Pancreas (tissue), 10 donors: ENCODE data around the gene NPRL2. TPM values are rescaled to one million over a fixed set of nuclear protein-coding genes. Genes with fewer than 3 reads are reported as not detected.

Source experiments
- ATAC-seq, 4 donors: fragments of 200-7000 bp; cut with Tn5 transposase; one replicate each; pipeline versions ENCODE4 v1.8.0 to v1.9.1; 2020; ENCODE audit warnings: mild to moderate bottlenecking in 4 of 4, moderate library complexity in 4 of 4
- DNase-seq, 6 donors: peaks; one replicate each; pipeline ENCODE4 v3.0.0-alpha.2; 2020
- FAIRE-seq: peaks from 2 replicates; lab custom pipeline; 2012; peaks lifted over from hg19 to GRCh38; lab: Jason Lieb, UNC
- H3K27ac ChIP-seq, 4 donors: fragments of 200-600 bp; sonication (generic); 1 replicate in 3 of 4; 2 replicates in 1 of 4; pipeline versions ENCODE4 v1.5.0 to v1.8.0; 2020
- H3K27me3 ChIP-seq, 4 donors: fragments of 200-600 bp; one replicate each; pipeline ENCODE4 v1.8.0; 2021
- H3K36me3 ChIP-seq, 3 donors: fragments of 200-600 bp; sonication (generic) in 1 of 3; one replicate each; pipeline versions ENCODE4 v1.5.0 to v1.8.0; 2020 to 2021
- H3K4me1 ChIP-seq, 3 donors: fragments of 200-600 bp; one replicate each; pipeline ENCODE4 v1.8.0; 2021
- H3K4me3 ChIP-seq, 4 donors: fragments of 200-600 bp; sonication (generic) in 2 of 4; one replicate each; pipeline versions ENCODE4 v1.5.0 to v1.8.0; 2020 to 2021
- H3K9me3 ChIP-seq, 4 donors: fragments of 200-600 bp; one replicate each; pipeline ENCODE4 v1.8.0; 2021
- WGBS, 2 donors: extraction: QIAGEN DNeasy Blood & Tissue Kit; methylation state at CpG; one replicate each; pipeline ENCODE4 v1.1.7; 2013; 5-methylcytosine and 5-hydroxymethylcytosine counted together
- intact Hi-C, 3 donors: fragments of 100-400 bp; cut with DNase I; formaldehyde crosslinking; loops; one replicate each; pipeline versions ENCODE4 v1.11.1 to v1.14.2; 2022
- polyA plus RNA-seq, 2 donors: library from polyadenylated mRNA; stranded (reverse); fragments of 200-250 nt; gene quantifications; one replicate each; pipeline ENCODE4 v1.2.3, GENCODE V29; 2013
- total RNA-seq, 6 donors: library from RNA; stranded (reverse); fragmentation: NEBNext Ultra II Directional in 4 of 6; extraction: Animal tissue kit (Norgen Biotek cat#: 25700) in 4 of 6; gene quantifications; one replicate each; pipeline versions ENCODE4 v1.2.1 to v1.2.4, GENCODE V29; 2021 to 2023
- TF ChIP-seq, protein P1 (sequence below), 4 donors: fragments of 200-600 bp; sonication (generic) in 3 of 4; IDR thresholded peaks; one replicate each; pipeline versions ENCODE4 v1.5.0 to v1.8.0; 2021; ENCODE audit warnings: antibody characterized with exemption in 4 of 4
- donor health status: healthy with polysubstance abuse.
- donor health status: DM: no; HTN: no; CAD: no; lungs with moderate emphysema.
- donor health status: DM: no; HTN: no; CAD: no.
- donor health status: control.
- donor health status: control.
- donor health status: Bipolar disorder and iron deficiency.
- donor health status: DM: yes; HTN: yes; CAD: no.
- donor health status: DM: no; HTN: no; CAD: no.
- donor health status: DM: no; HTN: no; CAD: no.
- donor health status: DM: yes; HTN: yes; CAD: no.

The NPRL2 gene
- total and polyA plus RNA-seq, 8 donors = 17.1 to 41.8 (median 20.3) TPM

DNA sequence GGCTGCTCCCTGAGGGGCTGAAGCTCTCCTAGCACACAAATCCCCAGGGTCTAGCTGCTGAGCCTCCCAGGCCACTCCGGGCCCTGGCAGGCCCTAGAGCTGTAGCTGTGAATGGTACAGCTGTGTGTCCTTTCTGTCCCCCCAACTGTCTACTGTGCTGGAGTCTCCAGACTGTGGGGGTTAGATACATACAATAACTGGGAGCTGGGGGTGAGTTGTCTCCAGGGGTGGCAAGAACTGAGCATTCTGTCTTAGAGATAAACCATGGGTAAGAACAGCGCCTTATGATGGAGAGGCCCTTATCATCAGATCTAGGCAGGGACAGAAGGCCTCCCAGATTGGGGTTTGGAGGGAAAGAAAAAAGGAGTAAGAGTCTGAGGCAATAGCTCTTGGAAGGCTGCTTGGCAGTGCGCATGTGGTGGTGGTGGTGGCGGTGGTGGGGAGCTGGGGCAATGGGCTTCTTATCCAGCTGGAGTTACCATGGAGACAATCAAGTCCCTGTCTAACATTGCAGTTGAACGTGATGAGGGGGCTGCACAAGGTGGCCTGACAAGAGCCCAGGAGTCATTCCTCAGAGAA is 3.7 kb upstream of the NPRL2 start:
- TF ChIP-seq, protein P1, sequence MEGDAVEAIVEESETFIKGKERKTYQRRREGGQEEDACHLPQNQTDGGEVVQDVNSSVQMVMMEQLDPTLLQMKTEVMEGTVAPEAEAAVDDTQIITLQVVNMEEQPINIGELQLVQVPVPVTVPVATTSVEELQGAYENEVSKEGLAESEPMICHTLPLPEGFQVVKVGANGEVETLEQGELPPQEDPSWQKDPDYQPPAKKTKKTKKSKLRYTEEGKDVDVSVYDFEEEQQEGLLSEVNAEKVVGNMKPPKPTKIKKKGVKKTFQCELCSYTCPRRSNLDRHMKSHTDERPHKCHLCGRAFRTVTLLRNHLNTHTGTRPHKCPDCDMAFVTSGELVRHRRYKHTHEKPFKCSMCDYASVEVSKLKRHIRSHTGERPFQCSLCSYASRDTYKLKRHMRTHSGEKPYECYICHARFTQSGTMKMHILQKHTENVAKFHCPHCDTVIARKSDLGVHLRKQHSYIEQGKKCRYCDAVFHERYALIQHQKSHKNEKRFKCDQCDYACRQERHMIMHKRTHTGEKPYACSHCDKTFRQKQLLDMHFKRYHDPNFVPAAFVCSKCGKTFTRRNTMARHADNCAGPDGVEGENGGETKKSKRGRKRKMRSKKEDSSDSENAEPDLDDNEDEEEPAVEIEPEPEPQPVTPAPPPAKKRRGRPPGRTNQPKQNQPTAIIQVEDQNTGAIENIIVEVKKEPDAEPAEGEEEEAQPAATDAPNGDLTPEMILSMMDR (IDR thresholded peaks at IDR 0.05) = no peak
- Histone ChIP-seq H3K4me1 (peaks cover 14 to 59% (median 35%) of the 10 kb centered on the region in 3 donors), H3K36me3 (peaks cover 3 to 24% (median 8%) of the 10 kb centered on the region in 3 donors), H3K9me3 (no peaks in the 10 kb centered on the region), H3K27ac (no peak overlapping the region), H3K27me3 (no peaks in the 10 kb centered on the region), H3K4me3 (no peak overlapping the region)
- ATAC-seq = no peak
- intact Hi-C loops = no loop called here
- WGBS, 2 donors = 69 to 79% methylated on average over 5 of the region's 5 CpGs
- no peak for FAIRE-seq
- no peak for DNase-seq

DNA sequence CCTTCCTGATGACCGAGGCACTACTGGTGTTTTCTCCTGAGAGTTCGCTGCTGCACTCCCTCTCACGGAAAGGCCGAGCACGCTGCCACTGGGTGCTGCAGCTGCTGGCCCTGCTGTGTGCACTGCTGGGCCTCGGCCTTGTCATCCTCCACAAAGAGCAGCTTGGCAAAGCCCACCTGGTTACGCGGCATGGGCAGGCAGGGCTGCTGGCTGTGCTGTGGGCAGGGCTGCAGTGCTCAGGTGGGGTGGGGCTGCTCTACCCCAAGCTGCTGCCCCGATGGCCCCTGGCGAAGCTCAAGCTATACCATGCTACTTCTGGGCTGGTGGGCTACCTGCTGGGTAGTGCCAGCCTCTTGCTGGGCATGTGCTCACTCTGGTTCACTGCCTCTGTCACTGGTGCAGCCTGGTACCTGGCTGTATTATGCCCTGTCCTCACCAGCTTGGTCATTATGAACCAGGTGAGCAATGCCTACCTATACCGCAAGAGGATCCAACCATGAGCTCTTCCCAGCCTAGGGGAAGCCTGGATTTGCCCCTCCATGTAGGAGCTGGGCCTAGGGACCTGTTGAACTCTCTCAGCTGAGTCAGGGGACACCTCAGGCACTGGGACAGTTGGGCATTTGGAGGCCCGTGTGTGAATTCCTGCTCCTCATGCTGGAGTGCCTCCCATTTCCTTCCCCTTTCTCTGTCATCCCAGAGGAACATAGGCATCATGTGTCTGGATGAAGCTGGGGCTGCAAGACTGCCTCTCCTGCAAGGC is 2.9 kb upstream of the NPRL2 start:
- 76 to 79% methylated on average over 11 to 12 of the region's 12 CpGs for WGBS, 2 donors
- DNase-seq (peak in 1 of 6 donors; percentile 69), ATAC-seq (no peak), FAIRE-seq (no peak)
- no peaks in the 10 kb centered on the region for H3K9me3 ChIP-seq
- peaks cover 3 to 24% (median 8%) of the 10 kb centered on the region in 3 donors for H3K36me3 ChIP-seq
- TF ChIP-seq, protein P1 (IDR thresholded peaks at IDR 0.05) = no peak
- intact Hi-C loops = no loop called here
- no peaks in the 10 kb centered on the region for H3K27me3 ChIP-seq
- peak overlapping the region in 2 of 4 donors; percentile 10 to 50 for H3K27ac ChIP-seq
- no peak overlapping the region for H3K4me3 ChIP-seq
- peaks cover 14 to 62% (median 36%) of the 10 kb centered on the region in 3 donors for H3K4me1 ChIP-seq

DNA sequence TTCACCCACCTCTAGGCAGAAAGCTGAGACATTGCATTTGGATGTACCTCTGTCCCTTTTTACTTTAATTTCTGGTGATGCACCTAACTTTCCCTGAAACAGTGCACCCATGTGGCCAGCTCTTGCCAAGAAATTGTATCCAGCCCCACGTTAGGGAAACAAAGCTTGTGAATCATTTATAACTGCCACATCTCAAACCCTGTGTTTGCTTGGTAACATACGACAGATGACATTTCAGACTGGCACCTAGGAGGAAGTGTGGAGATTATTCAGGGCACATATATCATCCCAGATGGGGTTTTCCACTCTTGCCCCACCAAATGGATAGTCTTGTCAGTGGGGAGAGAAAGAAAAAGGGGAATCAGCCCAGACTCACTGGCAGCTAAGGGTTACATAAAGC is 2.2 kb upstream of the NPRL2 start:
- H3K9me3 ChIP-seq = no peaks in the 10 kb centered on the region
- peak overlapping the region in 1 of 4 donors; percentile 50 for H3K27ac ChIP-seq
- H3K36me3 ChIP-seq = peaks cover 3 to 28% (median 8%) of the 10 kb centered on the region in 3 donors
- H3K4me3 ChIP-seq = no peak overlapping the region
- 7 to 11% methylated on average over 2 of the region's 2 CpGs for WGBS, 2 donors
- intact Hi-C loops = no loop called here
- TF ChIP-seq, protein P1 (IDR thresholded peaks at IDR 0.05) = no peak
- no peaks in the 10 kb centered on the region for H3K27me3 ChIP-seq
- ATAC-seq = no peak
- no peak for FAIRE-seq
- peaks cover 14 to 56% (median 34%) of the 10 kb centered on the region in 3 donors for H3K4me1 ChIP-seq
- no peak for DNase-seq

DNA sequence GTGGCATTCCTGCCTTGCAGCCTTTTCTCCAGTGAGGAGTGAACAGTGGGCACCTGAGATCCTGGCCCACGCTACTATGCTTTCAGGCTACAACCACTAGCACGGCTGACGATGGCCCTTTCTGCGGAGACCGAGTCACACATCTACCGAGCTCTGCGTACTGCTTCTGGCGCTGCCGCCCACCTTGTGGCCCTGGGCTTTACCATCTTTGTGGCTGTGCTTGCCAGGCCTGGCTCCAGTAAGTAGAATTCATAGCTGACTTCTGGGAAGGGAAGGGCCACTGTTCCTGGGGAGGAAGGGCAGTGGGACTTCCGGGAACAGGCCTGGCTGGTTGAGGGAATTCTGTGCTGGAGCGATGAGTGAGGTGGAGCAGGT is 735 bp upstream of the NPRL2 start:
- peaks cover 8 to 44% (median 20%) of the 10 kb centered on the region in 3 donors for H3K4me1 ChIP-seq
- ATAC-seq (peak in 3 of 4 donors; percentile 0 to 1 (median 1)), DNase-seq (peak in 1 of 6 donors; percentile 72), FAIRE-seq (no peak)
- intact Hi-C loops = no loop called here
- H3K27me3 ChIP-seq = no peaks in the 10 kb centered on the region
- WGBS, 2 donors = 21 to 25% methylated on average over 11 of the region's 11 CpGs
- TF ChIP-seq, protein P1 (IDR thresholded peaks at IDR 0.05) = no peak
- H3K27ac ChIP-seq = peak overlapping the region; percentile 82 to 94 (median 92)
- peaks cover 3 to 33% (median 8%) of the 10 kb centered on the region in 3 donors for H3K36me3 ChIP-seq
- peak overlapping the region; percentile 45 to 69 (median 56) for H3K4me3 ChIP-seq
- no peaks in the 10 kb centered on the region for H3K9me3 ChIP-seq
